GM12878 (cell line): ENCODE results near the gene TPRKB.

Source experiments
- ATF7 ChIP-seq: fragments of 450-650 bp; IDR thresholded peaks from 2 replicates; pipeline ENCODE4 v1.6.1; 2016; ENCODE audit warnings: low read depth, mild to moderate bottlenecking
- HDAC2 ChIP-seq: fragments of 200-600 bp; sonication (generic); IDR thresholded peaks from 2 replicates; pipeline ENCODE4 v1.6.1; 2017
- HDAC6 ChIP-seq: fragments of 200-600 bp; sonication (generic); IDR thresholded peaks from one replicate; pipeline ENCODE4 v1.8.0; 2017; ENCODE audit warnings: antibody characterized with exemption; ENCODE audit not compliant: unreplicated experiment
- PML ChIP-seq: IDR thresholded peaks from 2 replicates; pipeline ENCODE4 v1.6.1; 2012; ENCODE audit warnings: low read length, inconsistent platforms
- RCOR1 ChIP-seq: conservative IDR thresholded peaks from 2 replicates; pipeline ENCODE4 v1.6.1; 2012; ENCODE audit warnings: low read depth, low read length, improper control_type of control experiment
- SREBF2 ChIP-seq: IDR thresholded peaks from 2 replicates; pipeline ENCODE4 v1.6.1; 2012; ENCODE audit warnings: mild to moderate bottlenecking, low read length
- SRF ChIP-seq, 2 experiments: IDR thresholded peaks; 2 replicates each; pipeline ENCODE4 v1.6.1; 2011; ENCODE audit warnings: low read depth in 2 of 2, low read length in 2 of 2, mild to moderate bottlenecking in 1 of 2, moderate library complexity in 1 of 2
- TF ChIP-seq, protein P1 (sequence below), 3 experiments: IDR thresholded peaks in 2 of 3; conservative IDR thresholded peaks in 1 of 3; 2 replicates each; pipeline ENCODE4 v1.5.1; 2011; ENCODE audit warnings: low read depth in 3 of 3, low read length in 3 of 3, mild to moderate bottlenecking in 3 of 3, control low read depth in 2 of 3, moderate library complexity in 2 of 3, inconsistent platforms in 1 of 3, mixed read lengths in 1 of 3; ENCODE audit not compliant: control insufficient read depth in 2 of 3, insufficient read depth in 1 of 3; ENCODE audit errors: extremely low read depth in 1 of 3
- TF ChIP-seq, protein P2 (sequence below): IDR thresholded peaks from 2 replicates; pipeline ENCODE4 v1.6.1; 2011; ENCODE audit warnings: low read depth, mild to moderate bottlenecking, low read length, moderate library complexity, borderline replicate concordance; ENCODE audit errors: extremely low read depth

DNA sequence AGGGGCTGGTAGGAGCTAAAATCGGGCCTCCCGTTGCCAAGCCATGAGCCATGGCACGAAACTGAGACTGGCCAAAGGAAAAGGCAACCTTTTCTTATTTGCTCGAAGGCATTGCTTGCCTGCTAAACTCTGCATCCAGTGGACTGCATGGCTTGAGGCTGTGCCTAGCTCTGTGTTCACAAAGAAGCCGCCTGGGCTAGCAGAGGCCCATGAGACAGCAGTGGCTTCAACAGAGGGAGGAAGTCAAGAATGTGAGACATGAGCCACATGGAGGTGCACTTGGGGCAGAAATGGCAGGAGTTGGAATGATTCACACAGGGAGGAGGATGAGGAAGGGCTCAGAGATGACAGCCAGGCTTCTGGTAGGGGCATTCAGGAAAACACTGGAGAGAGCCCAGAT is 33.5 kb downstream of the TPRKB start:
- TF ChIP-seq HDAC6, result no peak
- TF ChIP-seq, protein P1, sequence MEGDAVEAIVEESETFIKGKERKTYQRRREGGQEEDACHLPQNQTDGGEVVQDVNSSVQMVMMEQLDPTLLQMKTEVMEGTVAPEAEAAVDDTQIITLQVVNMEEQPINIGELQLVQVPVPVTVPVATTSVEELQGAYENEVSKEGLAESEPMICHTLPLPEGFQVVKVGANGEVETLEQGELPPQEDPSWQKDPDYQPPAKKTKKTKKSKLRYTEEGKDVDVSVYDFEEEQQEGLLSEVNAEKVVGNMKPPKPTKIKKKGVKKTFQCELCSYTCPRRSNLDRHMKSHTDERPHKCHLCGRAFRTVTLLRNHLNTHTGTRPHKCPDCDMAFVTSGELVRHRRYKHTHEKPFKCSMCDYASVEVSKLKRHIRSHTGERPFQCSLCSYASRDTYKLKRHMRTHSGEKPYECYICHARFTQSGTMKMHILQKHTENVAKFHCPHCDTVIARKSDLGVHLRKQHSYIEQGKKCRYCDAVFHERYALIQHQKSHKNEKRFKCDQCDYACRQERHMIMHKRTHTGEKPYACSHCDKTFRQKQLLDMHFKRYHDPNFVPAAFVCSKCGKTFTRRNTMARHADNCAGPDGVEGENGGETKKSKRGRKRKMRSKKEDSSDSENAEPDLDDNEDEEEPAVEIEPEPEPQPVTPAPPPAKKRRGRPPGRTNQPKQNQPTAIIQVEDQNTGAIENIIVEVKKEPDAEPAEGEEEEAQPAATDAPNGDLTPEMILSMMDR (IDR thresholded peaks at IDR 0.05 in 2 of 3, conservative IDR thresholded peaks at IDR 0.05 in 1 of 3; ENCODE audit: control insufficient read depth in 2 of 3, extremely low read depth in 1 of 3, insufficient read depth in 1 of 3, low read depth in 3 of 3, low read length in 3 of 3), result no peak
- TF ChIP-seq SREBF2, result no peak
- TF ChIP-seq PML, result no peak
- TF ChIP-seq HDAC2, result no peak
- no peak for TF ChIP-seq ATF7
- TF ChIP-seq, protein P2, sequence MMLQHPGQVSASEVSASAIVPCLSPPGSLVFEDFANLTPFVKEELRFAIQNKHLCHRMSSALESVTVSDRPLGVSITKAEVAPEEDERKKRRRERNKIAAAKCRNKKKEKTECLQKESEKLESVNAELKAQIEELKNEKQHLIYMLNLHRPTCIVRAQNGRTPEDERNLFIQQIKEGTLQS, result no peak
- no peak for TF ChIP-seq SRF (IDR thresholded peaks at IDR 0.05; ENCODE audit: low read depth in 2 of 2, low read length in 2 of 2)
- no peak for TF ChIP-seq RCOR1
